ENCODE results near the gene MPZL3.

Gene MPZL3

GRCh38 chr11:118251858-118252652, at the start of gene MPZL3:
Gene MPZL3 (minus strand): TSS chr11:118252365. CDS start chr11:118252294, 71 bp downstream.
- peaks cover 45% of the 10 kb centered on the region for H3K4me1 Mint-ChIP-seq (ENCODE audit: low read depth)
- H3K9me3 Mint-ChIP-seq: peaks cover 3% of the 10 kb centered on the region
- peak within 1 kb of the TSS; percentile 97 for H3K4me3 Mint-ChIP-seq

GRCh38 chr11:118301600-118302195, 49.5 kb upstream of the MPZL3 start:
- H3K4me1 Mint-ChIP-seq (ENCODE audit: low read depth): peaks cover 43% of the 10 kb centered on the region
- DNase-seq: no peak
- no peaks in the 10 kb centered on the region for H3K27me3 Mint-ChIP-seq
- no peak overlapping the region for H3K4me3 Mint-ChIP-seq
- H3K9me3 Mint-ChIP-seq: no peaks in the 10 kb centered on the region
- no peak overlapping the region for H3K27ac Mint-ChIP-seq
- peaks cover 22% of the 10 kb centered on the region for H3K36me3 Mint-ChIP-seq (ENCODE audit: low read depth)

More at GRCh38 chr11:118251858-118252652, at the start of gene MPZL3:
- peak; percentile 89 for DNase-seq
- peaks cover 44% of the 10 kb centered on the region for H3K36me3 Mint-ChIP-seq (ENCODE audit: low read depth)
- H3K27me3 Mint-ChIP-seq: no peaks in the 10 kb centered on the region
- peak within 1 kb of the TSS; percentile 99 for H3K27ac Mint-ChIP-seq

GRCh38 chr11:118295815-118296454, 43.8 kb upstream of the MPZL3 start:
- Mint-ChIP-seq H3K4me1 (ENCODE audit: low read depth) (peaks cover 25% of the 10 kb centered on the region), H3K4me3 (no peak overlapping the region), H3K9me3 (no peaks in the 10 kb centered on the region), H3K27ac (peak overlapping the region; percentile 7), H3K27me3 (no peaks in the 10 kb centered on the region), H3K36me3 (ENCODE audit: low read depth) (no peaks in the 10 kb centered on the region)
- no peak for DNase-seq

- Mint-ChIP-seq H3K4me1 (ENCODE audit: low read depth) (peaks cover 28% of the 10 kb centered on the region), H3K36me3 (ENCODE audit: low read depth) (no peaks in the 10 kb centered on the region), H3K27ac (no peak overlapping the region), H3K4me3 (no peak overlapping the region), H3K9me3 (no peaks in the 10 kb centered on the region), H3K27me3 (no peaks in the 10 kb centered on the region)
- no peak for DNase-seq
Observed at GRCh38 chr11:118295199-118295598, 43.0 kb upstream of the MPZL3 start.

GRCh38 chr11:118294053-118294452, 41.9 kb upstream of the MPZL3 start:
- H3K4me1 Mint-ChIP-seq (ENCODE audit: low read depth): peaks cover 33% of the 10 kb centered on the region

GRCh38 chr11:118291477-118292135, 39.4 kb upstream of the MPZL3 start:
- Mint-ChIP-seq H3K36me3 (ENCODE audit: low read depth) (no peaks in the 10 kb centered on the region), H3K27me3 (no peaks in the 10 kb centered on the region), H3K4me1 (ENCODE audit: low read depth) (peaks cover 44% of the 10 kb centered on the region), H3K27ac (no peak overlapping the region), H3K4me3 (no peak overlapping the region), H3K9me3 (no peaks in the 10 kb centered on the region)
- no peak for DNase-seq

More at GRCh38 chr11:118294053-118294452, 41.9 kb upstream of the MPZL3 start:
- DNase-seq: no peak
- H3K36me3 Mint-ChIP-seq (ENCODE audit: low read depth): no peaks in the 10 kb centered on the region
- no peaks in the 10 kb centered on the region for H3K9me3 Mint-ChIP-seq
- no peak overlapping the region for H3K27ac Mint-ChIP-seq
- H3K4me3 Mint-ChIP-seq: no peak overlapping the region
- no peaks in the 10 kb centered on the region for H3K27me3 Mint-ChIP-seq

- peaks cover 45% of the 10 kb centered on the region for H3K4me1 Mint-ChIP-seq (ENCODE audit: low read depth)
- H3K9me3 Mint-ChIP-seq: no peaks in the 10 kb centered on the region
- H3K4me3 Mint-ChIP-seq: no peak overlapping the region
- no peaks in the 10 kb centered on the region for H3K36me3 Mint-ChIP-seq (ENCODE audit: low read depth)
- no peaks in the 10 kb centered on the region for H3K27me3 Mint-ChIP-seq
- H3K27ac Mint-ChIP-seq: no peak overlapping the region
- no peak for DNase-seq
Observed at GRCh38 chr11:118290923-118291322, 38.8 kb upstream of the MPZL3 start.

- H3K27ac Mint-ChIP-seq: no peak overlapping the region
- no peaks in the 10 kb centered on the region for H3K27me3 Mint-ChIP-seq
- DNase-seq: no peak
- H3K4me3 Mint-ChIP-seq: no peak overlapping the region
- H3K4me1 Mint-ChIP-seq (ENCODE audit: low read depth): peaks cover 42% of the 10 kb centered on the region
- H3K9me3 Mint-ChIP-seq: no peaks in the 10 kb centered on the region
- H3K36me3 Mint-ChIP-seq (ENCODE audit: low read depth): no peaks in the 10 kb centered on the region
Observed at GRCh38 chr11:118289401-118289800, 37.2 kb upstream of the MPZL3 start.

- Mint-ChIP-seq H3K27ac (peak overlapping the region; percentile 48), H3K4me1 (ENCODE audit: low read depth) (peaks cover 63% of the 10 kb centered on the region), H3K27me3 (no peaks in the 10 kb centered on the region), H3K4me3 (no peak overlapping the region), H3K9me3 (no peaks in the 10 kb centered on the region), H3K36me3 (ENCODE audit: low read depth) (no peaks in the 10 kb centered on the region)
- no peak for DNase-seq
Observed at GRCh38 chr11:118287006-118287405, 34.8 kb upstream of the MPZL3 start.

GRCh38 chr11:118286545-118286944, 34.4 kb upstream of the MPZL3 start:
- H3K27me3 Mint-ChIP-seq: no peaks in the 10 kb centered on the region
- H3K9me3 Mint-ChIP-seq: no peaks in the 10 kb centered on the region
- peaks cover 63% of the 10 kb centered on the region for H3K4me1 Mint-ChIP-seq (ENCODE audit: low read depth)
- H3K4me3 Mint-ChIP-seq: no peak overlapping the region
- no peaks in the 10 kb centered on the region for H3K36me3 Mint-ChIP-seq (ENCODE audit: low read depth)
- peak overlapping the region; percentile 34 for H3K27ac Mint-ChIP-seq
- no peak for DNase-seq

- H3K4me1 Mint-ChIP-seq (ENCODE audit: low read depth): peaks cover 59% of the 10 kb centered on the region
Observed at GRCh38 chr11:118283756-118284350, 31.7 kb upstream of the MPZL3 start.

GRCh38 chr11:118283037-118283636, 31.0 kb upstream of the MPZL3 start:
- H3K27me3 Mint-ChIP-seq: no peaks in the 10 kb centered on the region

More at GRCh38 chr11:118283756-118284350, 31.7 kb upstream of the MPZL3 start:
- H3K9me3 Mint-ChIP-seq: no peaks in the 10 kb centered on the region
- DNase-seq: no peak
- H3K27me3 Mint-ChIP-seq: no peaks in the 10 kb centered on the region
- no peaks in the 10 kb centered on the region for H3K36me3 Mint-ChIP-seq (ENCODE audit: low read depth)
- H3K4me3 Mint-ChIP-seq: no peak overlapping the region
- peak overlapping the region; percentile 64 for H3K27ac Mint-ChIP-seq

GRCh38 chr11:118282606-118283005, 30.4 kb upstream of the MPZL3 start:
- no peak overlapping the region for H3K4me3 Mint-ChIP-seq
- peaks cover 57% of the 10 kb centered on the region for H3K4me1 Mint-ChIP-seq (ENCODE audit: low read depth)
- H3K27me3 Mint-ChIP-seq: no peaks in the 10 kb centered on the region
- DNase-seq: no peak
- no peak overlapping the region for H3K27ac Mint-ChIP-seq
- H3K9me3 Mint-ChIP-seq: no peaks in the 10 kb centered on the region
- no peaks in the 10 kb centered on the region for H3K36me3 Mint-ChIP-seq (ENCODE audit: low read depth)

More at GRCh38 chr11:118283037-118283636, 31.0 kb upstream of the MPZL3 start:
- H3K27ac Mint-ChIP-seq: peak overlapping the region; percentile 64
- DNase-seq: no peak
- H3K4me3 Mint-ChIP-seq: no peak overlapping the region
- peaks cover 59% of the 10 kb centered on the region for H3K4me1 Mint-ChIP-seq (ENCODE audit: low read depth)
- H3K36me3 Mint-ChIP-seq (ENCODE audit: low read depth): no peaks in the 10 kb centered on the region
- no peaks in the 10 kb centered on the region for H3K9me3 Mint-ChIP-seq

GRCh38 chr11:118281284-118281683, 29.1 kb upstream of the MPZL3 start:
- Mint-ChIP-seq H3K4me3 (no peak overlapping the region), H3K4me1 (ENCODE audit: low read depth) (peaks cover 57% of the 10 kb centered on the region), H3K27me3 (no peaks in the 10 kb centered on the region), H3K27ac (peak overlapping the region; percentile 20), H3K9me3 (no peaks in the 10 kb centered on the region), H3K36me3 (ENCODE audit: low read depth) (no peaks in the 10 kb centered on the region)
- no peak for DNase-seq

Data from activated T-cell treated with anti-CD3 and anti-CD28 coated beads, Interleukin-2, amount 50 U/mL, for 24 hours (primary cell).